Body of pancreas (tissue), 4 donors: ENCODE measurements around the gene MTMR1.

Source experiments
- CTCF ChIP-seq, 7 experiments: fragments of 450-650 bp in 4 of 7; fragments of 200-600 bp in 3 of 7; sonication (generic) in 3 of 7; IDR thresholded peaks; one replicate each; pipeline ENCODE4 v1.5.1; 2016 to 2019; ENCODE audit warnings: antibody characterized with exemption in 7 of 7
- POLR2A ChIP-seq, 3 donors: fragments of 450-650 bp; IDR thresholded peaks; one replicate each; pipeline ENCODE4 v1.6.1; 2016; ENCODE audit warnings: antibody characterized with exemption in 3 of 3, mild to moderate bottlenecking in 2 of 3

GRCh38 chrX:150704030-150704613, 10.9 kb downstream of the MTMR1 start:
- TF ChIP-seq POLR2A (IDR thresholded peaks at IDR 0.05) (no peak), CTCF (IDR thresholded peaks at IDR 0.05) (no peak)
